SU-DHL-6 (cell line): ENCODE results near the gene ARHGDIB.

Experiments
- EZH2phosphoT487 ChIP-seq: fragments of 200-600 bp; sonication (generic), shearing (Covaris generic); conservative IDR thresholded peaks from 2 replicates; pipeline ENCODE4 v1.6.1; 2018; ENCODE audit warnings: mild to moderate bottlenecking, antibody characterized with exemption, low read length, moderate library complexity, mixed read lengths
- TF ChIP-seq, protein P1 (sequence below): fragments of 200-600 bp; sonication (generic); IDR thresholded peaks from one replicate; pipeline ENCODE4 v1.5.1; 2017; ENCODE audit warnings: antibody characterized with exemption, mild to moderate bottlenecking, low read length, moderate library complexity; ENCODE audit not compliant: insufficient read depth, poor library complexity, severe bottlenecking

DNA sequence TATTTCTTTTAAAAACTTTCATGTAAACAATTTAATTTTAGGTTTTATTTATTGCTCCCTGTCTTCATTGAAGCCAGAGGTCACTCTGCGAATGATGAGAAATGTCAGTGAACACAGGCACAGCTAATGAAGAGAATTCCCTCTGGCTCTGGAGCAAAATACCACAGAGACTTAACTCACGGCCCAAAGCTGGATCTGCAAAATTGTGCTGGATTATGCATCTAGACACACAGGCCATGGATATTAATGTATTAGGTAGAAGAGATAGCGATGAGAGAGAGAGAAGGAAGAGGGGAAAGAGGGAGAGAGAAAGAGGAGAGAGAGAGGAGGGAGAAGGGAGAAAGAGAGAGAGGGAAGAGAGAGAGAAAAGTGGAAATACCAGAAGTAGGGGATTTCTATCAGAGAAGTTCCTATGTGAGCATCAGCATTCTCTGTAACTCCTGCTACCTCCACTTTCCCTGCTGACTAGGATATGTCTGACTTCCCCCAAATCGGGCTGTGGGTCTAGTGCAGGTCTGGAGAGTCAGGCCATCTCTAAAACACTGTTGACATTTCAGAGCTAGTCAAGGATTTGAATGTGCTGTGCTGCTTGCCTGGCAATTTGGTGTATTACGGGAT lies 3.7 kb downstream of the ARHGDIB start:
- TF ChIP-seq, protein P1, sequence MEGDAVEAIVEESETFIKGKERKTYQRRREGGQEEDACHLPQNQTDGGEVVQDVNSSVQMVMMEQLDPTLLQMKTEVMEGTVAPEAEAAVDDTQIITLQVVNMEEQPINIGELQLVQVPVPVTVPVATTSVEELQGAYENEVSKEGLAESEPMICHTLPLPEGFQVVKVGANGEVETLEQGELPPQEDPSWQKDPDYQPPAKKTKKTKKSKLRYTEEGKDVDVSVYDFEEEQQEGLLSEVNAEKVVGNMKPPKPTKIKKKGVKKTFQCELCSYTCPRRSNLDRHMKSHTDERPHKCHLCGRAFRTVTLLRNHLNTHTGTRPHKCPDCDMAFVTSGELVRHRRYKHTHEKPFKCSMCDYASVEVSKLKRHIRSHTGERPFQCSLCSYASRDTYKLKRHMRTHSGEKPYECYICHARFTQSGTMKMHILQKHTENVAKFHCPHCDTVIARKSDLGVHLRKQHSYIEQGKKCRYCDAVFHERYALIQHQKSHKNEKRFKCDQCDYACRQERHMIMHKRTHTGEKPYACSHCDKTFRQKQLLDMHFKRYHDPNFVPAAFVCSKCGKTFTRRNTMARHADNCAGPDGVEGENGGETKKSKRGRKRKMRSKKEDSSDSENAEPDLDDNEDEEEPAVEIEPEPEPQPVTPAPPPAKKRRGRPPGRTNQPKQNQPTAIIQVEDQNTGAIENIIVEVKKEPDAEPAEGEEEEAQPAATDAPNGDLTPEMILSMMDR: no peak
- TF ChIP-seq EZH2phosphoT487: no peak
